ENCODE results near the gene DYSF.

Gene DYSF

GRCh38 chr2:71610671-71611070 lies 157.3 kb downstream of the DYSF start:
- Histone ChIP-seq H3K4me3 (IDR thresholded peaks at IDR 0.05; ENCODE audit: insufficient read depth, low read depth, low read length) (no peak overlapping the region), H3K36me3 (ENCODE audit: insufficient read depth) (no peaks in the 10 kb centered on the region), H3K9ac (no peak overlapping the region), H3K4me2 (no peak overlapping the region), H3K27ac (no peak overlapping the region), H3K27me3 (ENCODE audit: insufficient read depth, low read depth) (no peaks in the 10 kb centered on the region), H3K79me2 (ENCODE audit: insufficient read depth, low read depth) (no peaks in the 10 kb centered on the region), H4K20me1 (ENCODE audit: insufficient read depth) (no peaks in the 10 kb centered on the region), H3K4me1 (ENCODE audit: low read depth, poor library complexity, severe bottlenecking) (no peaks in the 10 kb centered on the region), H2AFZ (ENCODE audit: low read depth) (no peak overlapping the region)
- TF ChIP-seq, protein P1, sequence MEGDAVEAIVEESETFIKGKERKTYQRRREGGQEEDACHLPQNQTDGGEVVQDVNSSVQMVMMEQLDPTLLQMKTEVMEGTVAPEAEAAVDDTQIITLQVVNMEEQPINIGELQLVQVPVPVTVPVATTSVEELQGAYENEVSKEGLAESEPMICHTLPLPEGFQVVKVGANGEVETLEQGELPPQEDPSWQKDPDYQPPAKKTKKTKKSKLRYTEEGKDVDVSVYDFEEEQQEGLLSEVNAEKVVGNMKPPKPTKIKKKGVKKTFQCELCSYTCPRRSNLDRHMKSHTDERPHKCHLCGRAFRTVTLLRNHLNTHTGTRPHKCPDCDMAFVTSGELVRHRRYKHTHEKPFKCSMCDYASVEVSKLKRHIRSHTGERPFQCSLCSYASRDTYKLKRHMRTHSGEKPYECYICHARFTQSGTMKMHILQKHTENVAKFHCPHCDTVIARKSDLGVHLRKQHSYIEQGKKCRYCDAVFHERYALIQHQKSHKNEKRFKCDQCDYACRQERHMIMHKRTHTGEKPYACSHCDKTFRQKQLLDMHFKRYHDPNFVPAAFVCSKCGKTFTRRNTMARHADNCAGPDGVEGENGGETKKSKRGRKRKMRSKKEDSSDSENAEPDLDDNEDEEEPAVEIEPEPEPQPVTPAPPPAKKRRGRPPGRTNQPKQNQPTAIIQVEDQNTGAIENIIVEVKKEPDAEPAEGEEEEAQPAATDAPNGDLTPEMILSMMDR (conservative IDR thresholded peaks at IDR 0.05; ENCODE audit: low read depth, low read length) = no peak

- Histone ChIP-seq H3K9ac (no peak overlapping the region), H2AFZ (ENCODE audit: low read depth) (no peak overlapping the region), H3K4me3 (IDR thresholded peaks at IDR 0.05; ENCODE audit: insufficient read depth, low read depth, low read length) (no peak overlapping the region), H3K79me2 (ENCODE audit: insufficient read depth, low read depth) (no peaks in the 10 kb centered on the region), H3K4me1 (ENCODE audit: low read depth, poor library complexity, severe bottlenecking) (no peaks in the 10 kb centered on the region), H3K27ac (no peak overlapping the region), H3K36me3 (ENCODE audit: insufficient read depth) (no peaks in the 10 kb centered on the region), H4K20me1 (ENCODE audit: insufficient read depth) (no peaks in the 10 kb centered on the region), H3K4me2 (no peak overlapping the region), H3K27me3 (ENCODE audit: insufficient read depth, low read depth) (no peaks in the 10 kb centered on the region)
- TF ChIP-seq, protein P1 (conservative IDR thresholded peaks at IDR 0.05; ENCODE audit: low read depth, low read length) = no peak
Observed at GRCh38 chr2:71611247-71611646, 157.9 kb downstream of the DYSF start.

DNA sequence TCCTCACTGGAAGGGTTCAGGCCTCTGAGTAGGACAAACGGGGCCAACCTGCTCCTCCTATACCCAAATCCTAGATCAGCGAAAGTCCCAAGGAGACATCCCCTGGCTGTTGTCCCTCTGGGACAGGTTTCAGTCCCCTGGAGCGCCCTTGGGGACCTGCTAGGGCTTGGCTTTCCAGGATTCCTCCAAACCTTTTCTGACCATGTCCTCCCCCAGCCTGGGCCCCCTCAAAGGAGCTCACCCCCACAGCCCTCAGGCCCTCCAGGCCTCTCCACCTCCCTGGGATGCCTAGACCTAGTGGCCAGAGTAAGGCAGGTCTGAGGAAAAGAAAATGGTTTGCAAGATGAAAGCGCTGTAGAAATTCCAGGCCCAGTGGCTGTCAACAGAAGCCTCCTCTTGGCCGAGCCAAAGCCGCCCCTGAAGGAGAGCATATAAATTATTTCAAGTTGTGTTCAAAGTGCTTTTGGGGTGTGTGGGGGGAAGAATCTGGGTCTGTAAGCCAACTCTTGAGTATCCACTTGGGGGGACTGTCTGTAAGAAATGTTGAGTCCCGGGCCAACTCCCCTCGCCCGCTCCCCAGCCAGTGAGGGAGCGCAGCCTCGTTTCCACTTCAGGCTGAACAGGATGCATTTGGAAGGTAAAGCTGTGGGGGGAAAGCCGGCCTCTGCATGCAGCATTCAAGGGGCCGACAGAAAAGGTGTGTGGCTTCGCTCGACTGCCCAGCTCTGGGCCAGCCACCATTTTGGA lies 158.6 kb downstream of the DYSF start:
- no peaks in the 10 kb centered on the region for H3K4me1 ChIP-seq (ENCODE audit: low read depth, poor library complexity, severe bottlenecking)
- no peak overlapping the region for H3K27ac ChIP-seq
- no peak overlapping the region for H2AFZ ChIP-seq (ENCODE audit: low read depth)
- H3K4me2 ChIP-seq = no peak overlapping the region
- no peaks in the 10 kb centered on the region for H3K79me2 ChIP-seq (ENCODE audit: insufficient read depth, low read depth)
- no peak overlapping the region for H3K4me3 ChIP-seq (IDR thresholded peaks at IDR 0.05; ENCODE audit: insufficient read depth, low read depth, low read length)
- H4K20me1 ChIP-seq (ENCODE audit: insufficient read depth) = no peaks in the 10 kb centered on the region
- H3K36me3 ChIP-seq (ENCODE audit: insufficient read depth) = no peaks in the 10 kb centered on the region
- no peaks in the 10 kb centered on the region for H3K27me3 ChIP-seq (ENCODE audit: insufficient read depth, low read depth)
- H3K9ac ChIP-seq = no peak overlapping the region
- TF ChIP-seq, protein P1 (conservative IDR thresholded peaks at IDR 0.05; ENCODE audit: low read depth, low read length) = no peak

GRCh38 chr2:71612581-71613402 lies 159.4 kb downstream of the DYSF start:
- no peak overlapping the region for H2AFZ ChIP-seq (ENCODE audit: low read depth)
- H3K79me2 ChIP-seq (ENCODE audit: insufficient read depth, low read depth) = no peaks in the 10 kb centered on the region
- H3K4me2 ChIP-seq = no peak overlapping the region
- H3K27me3 ChIP-seq (ENCODE audit: insufficient read depth, low read depth) = no peaks in the 10 kb centered on the region
- no peak overlapping the region for H3K4me3 ChIP-seq (IDR thresholded peaks at IDR 0.05; ENCODE audit: insufficient read depth, low read depth, low read length)
- H3K27ac ChIP-seq = no peak overlapping the region
- no peak overlapping the region for H3K9ac ChIP-seq
- no peaks in the 10 kb centered on the region for H3K36me3 ChIP-seq (ENCODE audit: insufficient read depth)
- TF ChIP-seq, protein P1 (conservative IDR thresholded peaks at IDR 0.05; ENCODE audit: low read depth, low read length) = no peak
- H3K4me1 ChIP-seq (ENCODE audit: low read depth, poor library complexity, severe bottlenecking) = no peaks in the 10 kb centered on the region
- no peaks in the 10 kb centered on the region for H4K20me1 ChIP-seq (ENCODE audit: insufficient read depth)
